Body of pancreas (tissue), 4 donors: ENCODE results near the gene ABCC6. TPM values are rescaled to one million over a fixed set of nuclear protein-coding genes. Genes with fewer than 3 reads are reported as not detected.

ENCODE experiments used
- ATAC-seq: fragments of 150-250 bp; one replicate; pipeline ENCODE4 v1.9.1; 2016
- DNase-seq, 4 donors: peaks; one replicate each; pipeline ENCODE4 v3.0.0-alpha.2; 2019
- H3K27ac ChIP-seq, 4 donors: fragments of 200-600 bp; sonication (generic); 1 replicate in 3 of 4; 2 replicates in 1 of 4; pipeline versions ENCODE4 v1.5.1 to v1.6.1; 2016 to 2019; ENCODE audit warnings: mild to moderate bottlenecking in 1 of 4, mixed read lengths in 1 of 4, moderate library complexity in 1 of 4
- H3K27me3 ChIP-seq, 2 donors: fragments of 200-600 bp; sonication (generic); one replicate each; pipeline ENCODE4 v1.6.0; 2016; ENCODE audit warnings: mild to moderate bottlenecking in 1 of 2
- H3K36me3 ChIP-seq, 2 donors: fragments of 200-600 bp; sonication (generic); replicated peaks in 1 of 2; 2 replicates each; pipeline ENCODE4 v1.5.1; 2016; ENCODE audit warnings: low read depth in 2 of 2; ENCODE audit not compliant: insufficient read depth in 1 of 2
- H3K4me1 ChIP-seq: fragments of 200-600 bp; sonication (generic); one replicate; pipeline ENCODE4 v1.6.0; 2016
- H3K4me3 ChIP-seq, 2 donors: fragments of 200-600 bp; sonication (generic); 1 replicate in 1 of 2; 2 replicates in 1 of 2; pipeline ENCODE4 v1.5.1; 2016 to 2019
- H3K9me3 ChIP-seq, 3 donors: fragments of 200-600 bp; sonication (generic); 1 replicate in 2 of 3; 2 replicates in 1 of 3; pipeline ENCODE4 v1.5.1; 2016
- CTCF ChIP-seq, 7 experiments: fragments of 450-650 bp in 4 of 7; fragments of 200-600 bp in 3 of 7; sonication (generic) in 3 of 7; IDR thresholded peaks; one replicate each; pipeline ENCODE4 v1.5.1; 2016 to 2019; ENCODE audit warnings: antibody characterized with exemption in 7 of 7
- POLR2A ChIP-seq, 3 donors: fragments of 450-650 bp; IDR thresholded peaks; one replicate each; pipeline ENCODE4 v1.6.1; 2016; ENCODE audit warnings: antibody characterized with exemption in 3 of 3, mild to moderate bottlenecking in 2 of 3
- WGBS, 2 donors: methylation state at CpG; one replicate each; pipeline ENCODE4 v1.1.5; 2017; 5-methylcytosine and 5-hydroxymethylcytosine counted together
- intact Hi-C: fragments of 100-400 bp; cut with DNase I; formaldehyde crosslinking; loops from one replicate; pipeline ENCODE4 v1.15.1; 2023
- total RNA-seq, 2 donors: library from RNA; depleted of rRNA; stranded (reverse); fragments of >200 nt; gene quantifications; one replicate each; pipeline ENCODE4 v1.1.0, GENCODE V29; 2016

ABCC6 gene
- total RNA-seq, 2 donors from 2014 or later: 19.4 to 45.1 TPM

GRCh38 chr16:16101585-16101984 is 121.7 kb downstream of the ABCC6 start:
- ATAC-seq (no peak), DNase-seq (no peak)
- TF ChIP-seq CTCF (IDR thresholded peaks at IDR 0.05) (no peak), POLR2A (IDR thresholded peaks at IDR 0.05) (no peak)
- no peaks in the 10 kb centered on the region for H3K9me3 ChIP-seq
- no peak overlapping the region for H3K4me3 ChIP-seq
- no peaks in the 10 kb centered on the region for H3K27me3 ChIP-seq
- H3K27ac ChIP-seq: no peak overlapping the region
- intact Hi-C loops: no loop called here
- H3K4me1 ChIP-seq: peaks cover 37% of the 10 kb centered on the region
- peaks cover 0 to 2% of the 10 kb centered on the region in 2 donors for H3K36me3 ChIP-seq
- WGBS, 2 donors: 62 to 78% methylated on average over 5 of the region's 5 CpGs

GRCh38 chr16:16100631-16101030 is 122.7 kb downstream of the ABCC6 start:
- 73 to 86% methylated on average over 8 of the region's 8 CpGs for WGBS, 2 donors
- ATAC-seq: no peak

GRCh38 chr16:16099320-16099719 is 124.0 kb downstream of the ABCC6 start:
- Histone ChIP-seq H3K4me3 (no peak overlapping the region), H3K27me3 (no peaks in the 10 kb centered on the region), H3K9me3 (no peaks in the 10 kb centered on the region), H3K36me3 (no peaks in the 10 kb centered on the region), H3K27ac (peak overlapping the region in 3 of 4 donors; percentile 41 to 59 (median 50)), H3K4me1 (peaks cover 47% of the 10 kb centered on the region)
- no peak for TF ChIP-seq CTCF (IDR thresholded peaks at IDR 0.05)
- no peak for TF ChIP-seq POLR2A (IDR thresholded peaks at IDR 0.05)
- intact Hi-C loops: no loop called here
- peak; percentile 51 for ATAC-seq
- DNase-seq: peak in 1 of 4 donors; percentile 32
- WGBS, 2 donors: 44 to 63% methylated on average over 4 of the region's 4 CpGs

More at GRCh38 chr16:16100631-16101030, 122.7 kb downstream of the ABCC6 start:
- intact Hi-C loops: no loop called here
- Histone ChIP-seq H3K4me3 (no peak overlapping the region), H3K4me1 (peaks cover 46% of the 10 kb centered on the region), H3K9me3 (no peaks in the 10 kb centered on the region), H3K27me3 (no peaks in the 10 kb centered on the region), H3K36me3 (no peaks in the 10 kb centered on the region), H3K27ac (peak overlapping the region in 1 of 4 donors; percentile 59)
- no peak for DNase-seq
- TF ChIP-seq POLR2A (IDR thresholded peaks at IDR 0.05) (no peak), CTCF (IDR thresholded peaks at IDR 0.05) (no peak)

Other genes starting within 250 kb of the ABCC6 start
- gene NOMO3, start 9.0 kb upstream of the ABCC6 start, total RNA-seq: 100 to 1,000 TPM; 140 to 163 TPM
- gene NPIPA7, start 155.6 kb upstream of the ABCC6 start, total RNA-seq: not detected